Measurements from ENCODE around the gene MMP3. TPM values are rescaled to one million over a fixed set of nuclear protein-coding genes. Genes with fewer than 3 reads are reported as not detected.

MMP3 gene
- total RNA-seq, 1 donor from 2014 or later, result not detected

GRCh38 chr11:102833731-102834130 is 9.7 kb downstream of the MMP3 start:
- Mint-ChIP-seq H3K27me3 (ENCODE audit: low read depth) (no peaks in the 10 kb centered on the region), H3K4me3 (no peak overlapping the region), H3K4me1 (no peaks in the 10 kb centered on the region), H3K36me3 (ENCODE audit: low read depth) (no peaks in the 10 kb centered on the region), H3K9me3 (peaks cover 4% of the 10 kb centered on the region), H3K27ac (ENCODE audit: unreplicated experiment) (no peak overlapping the region)
- DNase-seq (ENCODE audit: low read depth, low spot score), result no peak
- TF ChIP-seq CTCF (conservative IDR thresholded peaks at IDR 0.05), result no peak

GRCh38 chr11:102832612-102833011 is 10.8 kb downstream of the MMP3 start:
- no peak for DNase-seq (ENCODE audit: low read depth, low spot score)
- H3K4me3 Mint-ChIP-seq, result no peak overlapping the region
- TF ChIP-seq CTCF (conservative IDR thresholded peaks at IDR 0.05), result no peak
- H3K36me3 Mint-ChIP-seq (ENCODE audit: low read depth), result no peaks in the 10 kb centered on the region
- no peaks in the 10 kb centered on the region for H3K27me3 Mint-ChIP-seq (ENCODE audit: low read depth)
- peaks cover 4% of the 10 kb centered on the region for H3K9me3 Mint-ChIP-seq
- no peak overlapping the region for H3K27ac Mint-ChIP-seq (ENCODE audit: unreplicated experiment)
- H3K4me1 Mint-ChIP-seq, result no peaks in the 10 kb centered on the region

GRCh38 chr11:102831489-102832440 is 11.6 kb downstream of the MMP3 start:
- H3K36me3 Mint-ChIP-seq (ENCODE audit: low read depth), result no peaks in the 10 kb centered on the region
- peaks cover 4% of the 10 kb centered on the region for H3K9me3 Mint-ChIP-seq
- no peaks in the 10 kb centered on the region for H3K27me3 Mint-ChIP-seq (ENCODE audit: low read depth)
- no peak overlapping the region for H3K27ac Mint-ChIP-seq (ENCODE audit: unreplicated experiment)
- no peak overlapping the region for H3K4me3 Mint-ChIP-seq
- no peaks in the 10 kb centered on the region for H3K4me1 Mint-ChIP-seq
- DNase-seq (ENCODE audit: low read depth, low spot score), result no peak
- no peak for TF ChIP-seq CTCF (conservative IDR thresholded peaks at IDR 0.05)

- Mint-ChIP-seq H3K4me1 (no peaks in the 10 kb centered on the region), H3K36me3 (ENCODE audit: low read depth) (no peaks in the 10 kb centered on the region), H3K27ac (ENCODE audit: unreplicated experiment) (no peak overlapping the region), H3K9me3 (peaks cover 4% of the 10 kb centered on the region), H3K27me3 (ENCODE audit: low read depth) (no peaks in the 10 kb centered on the region), H3K4me3 (no peak overlapping the region)
- DNase-seq (ENCODE audit: low read depth, low spot score), result no peak
- TF ChIP-seq CTCF (conservative IDR thresholded peaks at IDR 0.05), result no peak
Observed at GRCh38 chr11:102831128-102831488, 12.3 kb downstream of the MMP3 start.

- H3K4me1 Mint-ChIP-seq, result no peaks in the 10 kb centered on the region
- DNase-seq (ENCODE audit: low read depth, low spot score), result no peak
- H3K36me3 Mint-ChIP-seq (ENCODE audit: low read depth), result no peaks in the 10 kb centered on the region
- no peak overlapping the region for H3K4me3 Mint-ChIP-seq
- H3K9me3 Mint-ChIP-seq, result peaks cover 4% of the 10 kb centered on the region
- H3K27me3 Mint-ChIP-seq (ENCODE audit: low read depth), result no peaks in the 10 kb centered on the region
- TF ChIP-seq CTCF (conservative IDR thresholded peaks at IDR 0.05), result no peak
- no peak overlapping the region for H3K27ac Mint-ChIP-seq (ENCODE audit: unreplicated experiment)
Observed at GRCh38 chr11:102830001-102830727, 13.2 kb downstream of the MMP3 start.
